H1 (cell line): ENCODE results near the gene EPN3. TPM values are rescaled to one million over a fixed set of nuclear protein-coding genes. Genes with fewer than 3 reads are reported as not detected.
A peak's percentile ranks its signal among the peaks of the same experiment; 100 is the strongest.

Source experiments
- CTCF ChIA-PET: fragments of 300-600 bp; sonication (Branson Sonifier 250); formaldehyde crosslinking; loops from one replicate; lab custom pipeline; 2021; ENCODE audit not compliant: partially characterized antibody; lab: Charles Lee
- POLR2A ChIA-PET: fragments of 300-600 bp; sonication (Branson Sonifier 250); formaldehyde crosslinking; loops from one replicate; lab custom pipeline; 2021; ENCODE audit warnings: inconsistent platforms; ENCODE audit not compliant: partially characterized antibody; lab: Charles Lee
- DNase-seq, 2 experiments: peaks; one replicate each; pipeline versions ENCODE4 v3.0.0 to v3.0.0-alpha.2; 2010 to 2022; ENCODE audit warnings: low spot score in 2 of 2, low read depth in 1 of 2, mixed read lengths in 1 of 2
- FAIRE-seq: peaks from 2 replicates; lab custom pipeline; 2011; peaks lifted over from hg19 to GRCh38; lab: Jason Lieb, UNC
- H2AFZ ChIP-seq: 2 replicates; pipeline ENCODE4 v1.8.1; 2012; ENCODE audit warnings: low read length, inconsistent platforms
- H2AK5ac ChIP-seq: 2 replicates; pipeline ENCODE4 v1.6.1; 2013; ENCODE audit warnings: low read depth, low read length
- H2BK120ac ChIP-seq: replicated peaks from 2 replicates; pipeline ENCODE3; 2013; ENCODE audit warnings: low read depth, low read length, inconsistent platforms
- H2BK12ac ChIP-seq: 2 replicates; pipeline ENCODE4 v1.6.1; 2013; ENCODE audit warnings: low read depth, low read length
- H2BK15ac ChIP-seq: 2 replicates; pipeline ENCODE4 v1.6.1; 2013; ENCODE audit warnings: low read length
- H2BK20ac ChIP-seq: 2 replicates; pipeline ENCODE4 v1.6.1; 2013; ENCODE audit warnings: low read length
- H2BK5ac ChIP-seq: 2 replicates; pipeline ENCODE4 v1.6.1; 2013; ENCODE audit warnings: low read depth, low read length
- H3K14ac ChIP-seq: 2 replicates; pipeline ENCODE4 v1.6.1; 2013; ENCODE audit warnings: inconsistent platforms; ENCODE audit not compliant: insufficient read length
- H3K18ac ChIP-seq: 2 replicates; pipeline ENCODE4 v1.6.1; 2013; ENCODE audit warnings: low read length; ENCODE audit errors: extremely low read depth
- H3K23ac ChIP-seq: 2 replicates; pipeline ENCODE4 v1.6.1; 2013; ENCODE audit warnings: inconsistent platforms; ENCODE audit not compliant: insufficient read length
- H3K23me2 ChIP-seq: 2 replicates; pipeline ENCODE4 v1.6.1; 2013; ENCODE audit warnings: low read depth, low read length
- H3K27ac ChIP-seq: 2 replicates; pipeline ENCODE4 v1.6.1; 2011; ENCODE audit warnings: low read depth, low read length, inconsistent platforms
- H3K27me3 ChIP-seq, 4 experiments: replicated peaks in 1 of 4; 1 replicate in 1 of 4; 2 replicates in 3 of 4; pipeline versions ENCODE4 v1.6.1 to v1.8.1; 2011 to 2013; ENCODE audit warnings: low read length in 3 of 4, mild to moderate bottlenecking in 3 of 4, inconsistent platforms in 2 of 4, mixed read lengths in 2 of 4, moderate library complexity in 1 of 4; ENCODE audit not compliant: control insufficient read depth in 3 of 4, insufficient read depth in 3 of 4; ENCODE audit errors: extremely low read depth in 1 of 4
- H3K36me3 ChIP-seq, 4 experiments: 2 replicates each; pipeline versions ENCODE4 v1.6.1 to v1.8.1; 2011 to 2013; ENCODE audit warnings: mild to moderate bottlenecking in 4 of 4, low read length in 3 of 4, moderate library complexity in 2 of 4, control low read depth in 1 of 4, inconsistent platforms in 1 of 4; ENCODE audit not compliant: insufficient read depth in 4 of 4, control insufficient read depth in 2 of 4
- H3K4ac ChIP-seq: replicated peaks from 2 replicates; pipeline ENCODE3; 2013; ENCODE audit warnings: low read length, low read depth, mixed read lengths, inconsistent platforms; ENCODE audit not compliant: insufficient read length
- H3K4me1 ChIP-seq, 4 experiments: replicated peaks in 1 of 4; 1 replicate in 1 of 4; 2 replicates in 3 of 4; pipeline versions ENCODE4 v1.6.1 to v1.8.1; 2011 to 2013; ENCODE audit warnings: low read length in 3 of 4, inconsistent platforms in 2 of 4, mixed read lengths in 1 of 4; ENCODE audit not compliant: insufficient read depth in 4 of 4, control insufficient read depth in 3 of 4
- H3K4me2 ChIP-seq, 2 experiments: 2 replicates each; pipeline versions ENCODE4 v1.6.1 to v1.8.1; 2011 to 2013; ENCODE audit warnings: low read depth in 2 of 2, low read length in 2 of 2, control low read depth in 1 of 2, inconsistent platforms in 1 of 2, mild to moderate bottlenecking in 1 of 2; ENCODE audit not compliant: insufficient read depth in 1 of 2
- H3K4me3 ChIP-seq, 4 experiments: fragments of 200-600, 300-600 bp in 1 of 4; sonication (generic), shearing (Covaris generic), sonication (Bioruptor Twin) in 1 of 4; 2 replicates each; pipeline versions ENCODE4 v1.5.1 to v1.8.1; 2011 to 2016; ENCODE audit warnings: low read length in 4 of 4, low read depth in 3 of 4, control low read depth in 2 of 4, inconsistent platforms in 2 of 4, mild to moderate bottlenecking in 2 of 4, mixed read lengths in 1 of 4, moderate library complexity in 1 of 4; ENCODE audit not compliant: insufficient read depth in 2 of 4; ENCODE audit errors: extremely low read depth in 1 of 4
- H3K56ac ChIP-seq: replicated peaks from 2 replicates; pipeline ENCODE3; 2013; ENCODE audit warnings: low read depth, mild to moderate bottlenecking, mixed read lengths, low read length, inconsistent platforms; ENCODE audit not compliant: insufficient read length
- H3K79me1 ChIP-seq: 2 replicates; pipeline ENCODE4 v1.6.1; 2013; ENCODE audit warnings: low read depth, low read length, control low read depth
- H3K79me2 ChIP-seq, 2 experiments: 2 replicates each; pipeline versions ENCODE4 v1.6.1 to v1.8.1; 2012 to 2013; ENCODE audit warnings: low read length in 2 of 2, mild to moderate bottlenecking in 2 of 2, inconsistent platforms in 1 of 2; ENCODE audit not compliant: insufficient read depth in 2 of 2, control insufficient read depth in 1 of 2
- H3K9ac ChIP-seq, 4 experiments: replicated peaks in 1 of 4; 1 replicate in 1 of 4; 2 replicates in 3 of 4; pipeline versions ENCODE4 v1.6.1 to v1.8.1; 2011 to 2013; ENCODE audit warnings: low read depth in 3 of 4, low read length in 3 of 4, control low read depth in 2 of 4, mild to moderate bottlenecking in 2 of 4, moderate library complexity in 2 of 4, inconsistent platforms in 1 of 4; ENCODE audit errors: extremely low read depth in 1 of 4
- H3K9me3 ChIP-seq, 2 experiments: 2 replicates each; pipeline versions ENCODE4 v1.6.1 to v1.8.1; 2012 to 2013; ENCODE audit warnings: mild to moderate bottlenecking in 2 of 2, moderate library complexity in 2 of 2, control low read depth in 1 of 2, inconsistent platforms in 1 of 2, low read depth in 1 of 2, low read length in 1 of 2, mixed read lengths in 1 of 2; ENCODE audit not compliant: insufficient read depth in 2 of 2
- H4K20me1 ChIP-seq, 2 experiments: replicated peaks in 1 of 2; 2 replicates each; pipeline versions ENCODE3 to v1.8.1; 2011 to 2013; ENCODE audit warnings: inconsistent platforms in 2 of 2, low read length in 2 of 2, mild to moderate bottlenecking in 1 of 2; ENCODE audit not compliant: insufficient read depth in 2 of 2, control insufficient read depth in 1 of 2
- H4K5ac ChIP-seq: 2 replicates; pipeline ENCODE4 v1.6.1; 2013; ENCODE audit warnings: low read length, low read depth, mixed read lengths, inconsistent platforms; ENCODE audit not compliant: insufficient read length
- H4K8ac ChIP-seq: 2 replicates; pipeline ENCODE4 v1.8.0; 2013; ENCODE audit warnings: mild to moderate bottlenecking, moderate library complexity, low read length, inconsistent platforms; ENCODE audit not compliant: insufficient read depth; ENCODE audit errors: extremely low read depth
- H4K91ac ChIP-seq: replicated peaks from 2 replicates; pipeline ENCODE3; 2013; ENCODE audit warnings: low read length, mixed read lengths, inconsistent platforms; ENCODE audit not compliant: insufficient read length
- CEBPB ChIP-seq: IDR thresholded peaks from 2 replicates; pipeline ENCODE4 v1.6.1; 2012; ENCODE audit warnings: low read depth, low read length
- CTBP2 ChIP-seq: IDR thresholded peaks from 2 replicates; pipeline ENCODE4 v1.7.0; 2011; ENCODE audit warnings: borderline replicate concordance, mild to moderate bottlenecking, moderate library complexity, mixed read lengths, low read length; ENCODE audit not compliant: insufficient read depth, insufficient read length
- SP4 ChIP-seq: IDR thresholded peaks from 2 replicates; pipeline ENCODE4 v1.6.1; 2012; ENCODE audit warnings: low read length, inconsistent platforms
- YY1 ChIP-seq: IDR thresholded peaks from 2 replicates; pipeline ENCODE4 v1.6.1; 2011; ENCODE audit warnings: low read depth, mild to moderate bottlenecking, low read length
- WGBS, 2 experiments: shearing (Covaris generic) in 1 of 2; methylation state at CpG; one replicate each; pipeline versions ENCODE4 v1.1.6 to v1.1.7; 2013 to 2015; ENCODE audit warnings: low lambda C conversion rate in 2 of 2, mixed read lengths in 2 of 2, inconsistent platforms in 1 of 2, low coverage in 1 of 2, missing lambda C conversion rate in 1 of 2; ENCODE audit not compliant: insufficient replicate concordance in 2 of 2, insufficient coverage in 1 of 2, insufficient read length in 1 of 2; ENCODE audit errors: extremely low coverage in 1 of 2, missing lambda C conversion rate in 1 of 2; 5-methylcytosine and 5-hydroxymethylcytosine counted together
- polyA plus RNA-seq, 7 experiments: library from polyadenylated mRNA; depleted of rRNA in 3 of 7; stranded (reverse) in 5 of 7; unstranded in 2 of 7; fragments of >200 nt in 5 of 7; fragments of 200-250 nt in 2 of 7; gene quantifications; 1 replicate in 5 of 7; 2 replicates in 1 of 7; 4 replicates in 1 of 7; pipeline versions ENCODE4 v1.2.1 to v1.2.3, GENCODE V29; 2011 to 2013; ENCODE audit warnings: missing spikeins in 2 of 7, mixed read lengths in 2 of 7
- total RNA-seq: library from RNA; stranded (reverse); fragmentation: NEBNext Ultra II Directional; extraction: Animal tissue kit (Norgen Biotek cat#: 25700); gene quantifications from 2 replicates; pipeline ENCODE4 v1.2.1, GENCODE V29; 2021
- TF ChIP-seq, protein P1 (sequence below): IDR thresholded peaks from 2 replicates; pipeline ENCODE4 v1.6.1; 2012; ENCODE audit warnings: low read length, inconsistent platforms

Gene EPN3
- total and polyA plus RNA-seq, 2 of the 8 experiments (the other 6 are each of a cell fraction or from before 2014, with no cell fraction given) = 6.7 to 7.9 TPM

DNA sequence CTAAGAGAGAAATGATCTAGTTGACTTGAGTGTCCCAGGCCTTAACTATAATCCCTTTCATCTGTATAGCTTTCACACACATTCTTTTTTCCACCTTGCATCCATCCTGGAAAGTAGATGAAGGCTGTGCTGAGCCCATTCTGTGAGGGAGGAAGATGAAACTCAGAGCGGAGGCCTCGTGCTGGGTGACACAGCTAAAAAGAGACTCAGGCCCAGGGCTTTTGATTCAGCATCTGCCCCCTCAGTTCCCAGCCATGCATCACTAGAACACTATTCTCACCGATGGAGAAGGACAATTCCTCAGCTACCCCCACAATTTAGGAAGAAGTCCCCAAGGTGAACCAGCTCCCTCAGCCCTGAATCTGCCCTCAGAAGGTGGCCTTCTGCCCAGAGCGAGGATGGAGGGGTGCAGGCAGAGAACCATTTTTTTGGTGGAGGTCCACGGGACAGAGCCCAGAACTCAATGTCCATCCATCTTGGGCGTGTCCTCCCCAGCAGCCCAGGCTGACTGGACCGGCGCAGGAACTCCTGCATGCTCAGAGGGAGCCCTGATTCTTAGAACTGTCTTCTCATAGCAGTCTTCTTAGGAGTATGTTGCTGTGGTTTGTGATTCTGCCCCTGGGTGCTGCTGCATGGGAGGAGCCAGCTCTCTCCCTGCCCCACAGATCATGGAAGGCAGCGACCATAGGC lies 30.1 kb upstream of the EPN3 start:
- WGBS, 2 experiments = 88% methylated on average over 9 of the region's 9 CpGs; no CpG with 5 or more reads in 1 of the 2 experiments
- H4K8ac ChIP-seq = no peak overlapping the region
- H2AFZ ChIP-seq = no peak overlapping the region
- H3K27ac ChIP-seq = no peak overlapping the region
- no peak overlapping the region for H3K14ac ChIP-seq
- no peak overlapping the region for H2BK120ac ChIP-seq
- 0 out of 7 replicates have a peak overlapping the region, but pooled peaks of 1 of the 4 experiments have one; percentile 3 for H3K9ac ChIP-seq
- no peaks in the 10 kb centered on the region for H3K27me3 ChIP-seq
- POLR2A ChIA-PET = interaction anchor here (1.9 kb wide), 1 partner anchor 18 kb away, joined by 6 read pairs; no protein-coding TSS in a partner anchor
- FAIRE-seq (no peak), DNase-seq (no peak)
- H2BK5ac ChIP-seq = no peak overlapping the region
- H4K20me1 ChIP-seq = no peaks in the 10 kb centered on the region
- H3K79me2 ChIP-seq = no peaks in the 10 kb centered on the region
- H3K4me1 ChIP-seq = peaks cover 5 to 9% (median 6%) of the 10 kb centered on the region in 4 experiments; a peak in 6 of 7 replicates
- CTCF ChIA-PET = interaction anchor here (0.6 to 8.3 kb wide), 20 partner anchors 9 to 302 kb away, joined by 3 to 116 read pairs (median 6); partner anchors contain the start of genes CHAD, EPN3 and LRRC59
- H2BK20ac ChIP-seq = no peak overlapping the region
- TF ChIP-seq CEBPB (no peak), SP4 (no peak), CTBP2 (no peak), YY1 (no peak)
- TF ChIP-seq, protein P1, sequence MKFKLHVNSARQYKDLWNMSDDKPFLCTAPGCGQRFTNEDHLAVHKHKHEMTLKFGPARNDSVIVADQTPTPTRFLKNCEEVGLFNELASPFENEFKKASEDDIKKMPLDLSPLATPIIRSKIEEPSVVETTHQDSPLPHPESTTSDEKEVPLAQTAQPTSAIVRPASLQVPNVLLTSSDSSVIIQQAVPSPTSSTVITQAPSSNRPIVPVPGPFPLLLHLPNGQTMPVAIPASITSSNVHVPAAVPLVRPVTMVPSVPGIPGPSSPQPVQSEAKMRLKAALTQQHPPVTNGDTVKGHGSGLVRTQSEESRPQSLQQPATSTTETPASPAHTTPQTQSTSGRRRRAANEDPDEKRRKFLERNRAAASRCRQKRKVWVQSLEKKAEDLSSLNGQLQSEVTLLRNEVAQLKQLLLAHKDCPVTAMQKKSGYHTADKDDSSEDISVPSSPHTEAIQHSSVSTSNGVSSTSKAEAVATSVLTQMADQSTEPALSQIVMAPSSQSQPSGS = no peak
- H3K79me1 ChIP-seq = no peaks in the 10 kb centered on the region
- no peak overlapping the region for H4K91ac ChIP-seq
- H3K4me3 ChIP-seq = no peak overlapping the region
- no peaks in the 10 kb centered on the region for H3K23me2 ChIP-seq
- no peak overlapping the region for H4K5ac ChIP-seq
- H2AK5ac ChIP-seq = no peak overlapping the region
- no peak overlapping the region for H3K56ac ChIP-seq
- no peak overlapping the region for H3K23ac ChIP-seq
- H2BK15ac ChIP-seq = no peak overlapping the region
- no peak overlapping the region for H3K4ac ChIP-seq
- no peaks in the 10 kb centered on the region for H3K36me3 ChIP-seq
- H2BK12ac ChIP-seq = peak overlapping the region; percentile 39; the same call in 1 of the 2 replicates
- no peak overlapping the region for H3K18ac ChIP-seq
- H3K9me3 ChIP-seq = no peaks in the 10 kb centered on the region
- no peak overlapping the region; a peak in 1 of 4 replicates for H3K4me2 ChIP-seq
